ENCODE measurements around the gene TOP3B.

TOP3B gene

GRCh38 chr22:21963790-21964211 is 18.8 kb downstream of the TOP3B start:
- H3K27ac ChIP-seq, result no peak overlapping the region
- no peak for TF ChIP-seq CTCF (IDR thresholded peaks at IDR 0.05; ENCODE audit: low read depth, low read length, missing control alignments)
- in situ Hi-C loops (cut with HindIII; ENCODE audit: low pct_ligation_motif_present, low sequenced_read_pairs), result no loop called here
- DNase-seq, result no peak
- H3K4me3 ChIP-seq (ENCODE audit: low read depth, low read length), result no peak overlapping the region
- no peaks in the 10 kb centered on the region for H3K27me3 ChIP-seq (replicated peaks)
- H3K36me3 ChIP-seq (replicated peaks), result peaks cover 92% of the 10 kb centered on the region

DNA sequence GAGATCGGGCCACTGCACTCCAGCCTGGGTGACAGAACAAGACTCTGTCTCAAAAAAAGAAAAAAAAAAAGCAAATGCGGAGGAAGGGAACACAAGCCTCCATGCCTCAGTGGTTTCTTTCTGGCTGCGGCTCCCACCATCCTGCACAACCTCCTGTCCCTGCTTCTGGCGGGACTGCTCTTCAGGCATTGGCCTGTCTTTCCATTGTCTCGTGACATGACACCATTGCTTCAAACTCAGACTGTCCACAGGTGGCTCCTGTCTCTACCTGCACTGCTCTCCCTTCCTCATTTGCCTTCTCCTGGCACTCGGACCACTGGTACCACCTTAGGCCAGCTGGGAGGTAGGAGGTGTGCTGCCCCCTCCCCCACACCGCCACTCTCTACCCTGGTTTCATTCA is 19.3 kb downstream of the TOP3B start:
- Histone ChIP-seq H3K27me3 (replicated peaks) (no peaks in the 10 kb centered on the region), H3K4me3 (ENCODE audit: low read depth, low read length) (no peak overlapping the region), H3K27ac (no peak overlapping the region), H3K36me3 (replicated peaks) (peaks cover 93% of the 10 kb centered on the region)
- DNase-seq, result no peak
- no peak for TF ChIP-seq CTCF (IDR thresholded peaks at IDR 0.05; ENCODE audit: low read depth, low read length, missing control alignments)
- in situ Hi-C loops (cut with HindIII; ENCODE audit: low pct_ligation_motif_present, low sequenced_read_pairs), result no loop called here

- no peaks in the 10 kb centered on the region for H3K27me3 ChIP-seq (replicated peaks)
- no peak overlapping the region for H3K27ac ChIP-seq
- no peak overlapping the region for H3K4me3 ChIP-seq (ENCODE audit: low read depth, low read length)
- no peak for DNase-seq
- in situ Hi-C loops (cut with HindIII; ENCODE audit: low pct_ligation_motif_present, low sequenced_read_pairs), result no loop called here
- no peak for TF ChIP-seq CTCF (IDR thresholded peaks at IDR 0.05; ENCODE audit: low read depth, low read length, missing control alignments)
- peaks cover 89% of the 10 kb centered on the region for H3K36me3 ChIP-seq (replicated peaks)
These were observed 20.0 kb downstream of the TOP3B start for GRCh38 chr22:21962655-21962949.

DNA sequence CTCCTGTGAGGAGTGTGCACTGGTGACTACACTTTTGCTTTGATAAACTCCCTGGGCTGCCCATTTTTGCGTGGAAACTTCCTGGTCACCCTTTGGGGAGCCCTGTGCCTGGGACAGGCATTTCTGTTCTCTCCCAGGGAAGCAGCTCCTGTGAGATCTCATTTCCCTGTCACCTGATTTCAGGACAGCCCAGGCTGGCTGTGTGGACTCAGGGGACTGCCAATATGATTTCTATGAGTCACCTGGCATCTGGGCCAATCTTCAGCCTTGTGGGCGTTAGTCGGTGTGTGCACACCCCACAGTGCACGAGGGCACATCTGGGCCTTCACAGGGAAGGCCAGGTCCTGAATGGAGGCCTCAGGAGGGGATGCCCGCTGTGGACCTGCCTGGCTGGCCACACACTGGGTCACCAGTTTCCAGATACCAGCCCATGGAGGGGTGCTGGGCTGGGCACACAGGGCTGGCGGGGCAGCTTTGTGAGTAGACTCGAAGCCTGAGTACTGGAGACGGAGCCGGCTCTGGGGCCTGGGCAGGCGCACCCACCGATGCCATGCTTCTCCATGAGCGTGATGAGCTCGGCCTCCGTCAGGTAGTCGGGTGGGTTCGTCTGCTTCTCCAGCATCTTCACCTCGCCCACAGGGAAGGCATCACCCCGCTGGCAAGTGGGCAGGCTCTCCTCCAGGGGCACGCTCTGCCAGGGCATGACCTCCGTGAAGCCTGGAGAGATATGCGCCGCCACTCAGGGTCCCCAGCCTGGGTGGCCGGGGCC is 20.5 kb downstream of the TOP3B start:
- Histone ChIP-seq H3K27me3 (replicated peaks) (no peaks in the 10 kb centered on the region), H3K4me3 (ENCODE audit: low read depth, low read length) (no peak overlapping the region), H3K27ac (no peak overlapping the region), H3K36me3 (replicated peaks) (peaks cover 83% of the 10 kb centered on the region)
- no peak for TF ChIP-seq CTCF (IDR thresholded peaks at IDR 0.05; ENCODE audit: low read depth, low read length, missing control alignments)
- DNase-seq, result peak; percentile 41
- in situ Hi-C loops (cut with HindIII; ENCODE audit: low pct_ligation_motif_present, low sequenced_read_pairs), result no loop called here

GRCh38 chr22:21961127-21961867 is 21.3 kb downstream of the TOP3B start:
- no peak for TF ChIP-seq CTCF (IDR thresholded peaks at IDR 0.05; ENCODE audit: low read depth, low read length, missing control alignments)
- DNase-seq, result no peak
- no peaks in the 10 kb centered on the region for H3K27me3 ChIP-seq (replicated peaks)
- no peak overlapping the region for H3K27ac ChIP-seq
- H3K36me3 ChIP-seq (replicated peaks), result peaks cover 77% of the 10 kb centered on the region
- in situ Hi-C loops (cut with HindIII; ENCODE audit: low pct_ligation_motif_present, low sequenced_read_pairs), result no loop called here
- H3K4me3 ChIP-seq (ENCODE audit: low read depth, low read length), result no peak overlapping the region
